ENCODE measurements around the gene MEGF10.
"Not testable (repeated sequence)": the region's sequence is repeated elsewhere in the genome, so short reads cannot be mapped to it uniquely, and the experiment has no call there.

MEGF10 gene

DNA sequence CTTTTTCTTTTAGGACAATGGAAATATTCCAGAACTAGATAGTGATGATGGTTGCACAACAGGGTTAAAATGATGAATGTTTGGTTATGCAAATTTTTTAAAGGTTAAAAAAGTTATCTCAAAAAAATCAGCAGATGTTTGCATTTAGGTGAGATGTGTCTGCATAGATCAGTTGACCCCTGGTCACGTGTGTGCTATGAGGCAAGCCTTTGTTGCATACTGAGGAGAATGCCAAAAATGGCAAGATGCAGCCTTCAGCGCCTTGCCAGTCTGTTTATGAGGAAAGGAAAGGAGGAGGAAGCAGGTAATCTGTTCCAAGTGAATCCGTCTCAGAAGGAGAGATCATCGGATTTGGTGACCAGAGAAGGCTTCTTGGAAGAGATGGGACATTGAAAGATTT lies 11.9 kb downstream of the MEGF10 start:
- TF ChIP-seq, protein P1, sequence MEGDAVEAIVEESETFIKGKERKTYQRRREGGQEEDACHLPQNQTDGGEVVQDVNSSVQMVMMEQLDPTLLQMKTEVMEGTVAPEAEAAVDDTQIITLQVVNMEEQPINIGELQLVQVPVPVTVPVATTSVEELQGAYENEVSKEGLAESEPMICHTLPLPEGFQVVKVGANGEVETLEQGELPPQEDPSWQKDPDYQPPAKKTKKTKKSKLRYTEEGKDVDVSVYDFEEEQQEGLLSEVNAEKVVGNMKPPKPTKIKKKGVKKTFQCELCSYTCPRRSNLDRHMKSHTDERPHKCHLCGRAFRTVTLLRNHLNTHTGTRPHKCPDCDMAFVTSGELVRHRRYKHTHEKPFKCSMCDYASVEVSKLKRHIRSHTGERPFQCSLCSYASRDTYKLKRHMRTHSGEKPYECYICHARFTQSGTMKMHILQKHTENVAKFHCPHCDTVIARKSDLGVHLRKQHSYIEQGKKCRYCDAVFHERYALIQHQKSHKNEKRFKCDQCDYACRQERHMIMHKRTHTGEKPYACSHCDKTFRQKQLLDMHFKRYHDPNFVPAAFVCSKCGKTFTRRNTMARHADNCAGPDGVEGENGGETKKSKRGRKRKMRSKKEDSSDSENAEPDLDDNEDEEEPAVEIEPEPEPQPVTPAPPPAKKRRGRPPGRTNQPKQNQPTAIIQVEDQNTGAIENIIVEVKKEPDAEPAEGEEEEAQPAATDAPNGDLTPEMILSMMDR (conservative IDR thresholded peaks at IDR 0.05) = no peak

DNA sequence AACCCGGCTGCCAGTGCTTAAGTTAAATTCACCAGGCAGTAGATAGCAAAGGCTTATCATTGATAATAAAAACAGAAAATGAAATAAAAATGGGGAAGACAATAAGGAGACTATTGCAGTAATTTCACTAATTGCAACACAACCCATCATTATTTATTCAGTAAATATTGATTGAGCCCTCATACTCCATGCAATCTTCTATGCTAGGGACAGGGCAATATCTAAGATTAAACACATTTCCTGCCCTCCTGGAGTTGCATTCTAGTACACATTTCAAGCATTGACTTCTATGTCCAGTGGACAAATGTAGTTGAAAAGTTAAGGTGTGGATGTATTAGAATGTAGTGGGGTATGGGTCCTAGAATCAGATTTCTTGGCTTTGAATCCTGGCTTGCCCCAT lies 12.8 kb downstream of the MEGF10 start:
- TF ChIP-seq, protein P1 (conservative IDR thresholded peaks at IDR 0.05) = no peak
- H3K27ac ChIP-seq = no peak overlapping the region

More for the DNA sequence above, 11.9 kb downstream of the MEGF10 start:
- H3K27ac ChIP-seq = no peak overlapping the region

DNA sequence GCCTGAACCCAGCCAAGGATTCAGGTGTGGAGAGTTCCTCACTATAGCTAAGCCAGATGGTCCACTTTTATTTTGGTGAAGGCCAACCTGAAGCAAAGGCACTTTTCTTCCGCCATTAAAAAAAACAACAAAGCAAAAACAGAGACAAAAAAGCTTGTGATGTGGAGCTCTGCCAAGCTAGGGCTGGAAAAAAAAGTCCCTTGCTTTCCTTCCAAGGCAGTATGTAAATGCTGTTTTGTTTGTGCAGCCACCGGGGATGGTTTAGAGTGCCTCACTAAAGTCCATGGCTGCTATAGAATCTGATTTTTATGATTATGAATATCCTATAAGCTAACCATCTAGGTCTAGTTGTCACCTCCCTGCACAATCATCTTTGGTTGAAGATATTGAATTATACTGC lies 14.9 kb downstream of the MEGF10 start:
- TF ChIP-seq, protein P1 (conservative IDR thresholded peaks at IDR 0.05) = no peak
- H3K27ac ChIP-seq = no peak overlapping the region

DNA sequence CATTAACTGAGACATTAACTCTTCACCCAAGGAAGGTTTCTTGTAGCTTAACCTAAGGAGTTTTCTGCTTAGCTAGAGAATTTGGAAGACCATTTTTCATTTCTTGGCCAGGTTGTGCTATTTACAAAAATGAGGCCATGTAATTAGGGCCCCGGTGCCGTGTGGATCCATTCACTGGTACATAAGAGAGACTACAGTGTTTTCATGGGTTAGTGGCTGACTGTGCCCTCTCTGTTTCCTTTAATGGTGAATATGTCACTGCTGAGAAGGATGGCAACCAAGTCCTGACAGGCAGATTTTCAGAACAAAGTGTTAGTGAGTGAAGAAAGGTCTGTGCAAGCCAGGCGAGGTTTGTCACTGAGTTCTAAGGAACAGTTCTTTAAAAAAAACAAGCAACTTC lies 15.4 kb downstream of the MEGF10 start:
- TF ChIP-seq, protein P1 (conservative IDR thresholded peaks at IDR 0.05) = no peak

DNA sequence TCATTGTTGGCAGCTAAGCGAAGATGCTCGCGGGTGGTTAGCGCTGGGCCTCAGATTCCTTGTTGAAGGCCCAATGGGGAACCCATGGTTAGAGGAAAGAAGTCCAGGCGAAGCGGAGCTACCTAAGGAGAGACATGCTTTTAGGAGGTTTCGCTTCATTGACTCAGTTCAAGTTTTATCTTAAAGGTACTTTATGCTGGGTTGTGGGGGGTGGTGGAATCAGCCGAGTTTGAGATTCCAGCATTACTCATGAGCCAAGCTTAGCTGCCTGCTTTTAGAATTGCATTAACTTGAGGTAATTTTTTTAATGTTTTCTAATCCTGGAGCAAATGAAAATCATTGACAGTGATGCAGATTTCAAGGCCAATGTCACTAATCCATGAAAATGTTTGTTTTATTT lies 16.1 kb downstream of the MEGF10 start:
- H3K27ac ChIP-seq = no peak overlapping the region
- TF ChIP-seq, protein P1 (conservative IDR thresholded peaks at IDR 0.05) = no peak

More for the DNA sequence above, 15.4 kb downstream of the MEGF10 start:
- no peak overlapping the region for H3K27ac ChIP-seq

DNA sequence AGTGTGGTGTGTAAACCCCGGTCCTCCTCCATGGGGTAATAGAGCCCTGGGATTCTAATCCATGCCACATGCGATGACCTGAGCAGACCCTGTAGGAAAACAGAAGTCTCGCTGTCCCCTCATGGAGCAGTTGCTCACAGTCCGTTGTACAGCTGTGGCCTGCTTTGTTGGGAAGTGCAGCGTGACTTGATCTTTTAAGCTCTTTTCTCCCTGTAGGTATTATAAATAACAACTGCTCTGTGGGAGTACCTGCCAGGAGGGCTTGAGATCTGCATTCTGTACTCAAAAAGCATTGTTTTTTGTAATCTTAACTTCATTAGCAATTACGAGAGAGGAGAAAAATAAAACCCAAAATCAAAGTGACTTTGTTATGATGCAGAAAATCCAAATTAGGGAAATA lies 17.3 kb downstream of the MEGF10 start:
- H3K27ac ChIP-seq = no peak overlapping the region
- TF ChIP-seq, protein P1 (conservative IDR thresholded peaks at IDR 0.05) = no peak

DNA sequence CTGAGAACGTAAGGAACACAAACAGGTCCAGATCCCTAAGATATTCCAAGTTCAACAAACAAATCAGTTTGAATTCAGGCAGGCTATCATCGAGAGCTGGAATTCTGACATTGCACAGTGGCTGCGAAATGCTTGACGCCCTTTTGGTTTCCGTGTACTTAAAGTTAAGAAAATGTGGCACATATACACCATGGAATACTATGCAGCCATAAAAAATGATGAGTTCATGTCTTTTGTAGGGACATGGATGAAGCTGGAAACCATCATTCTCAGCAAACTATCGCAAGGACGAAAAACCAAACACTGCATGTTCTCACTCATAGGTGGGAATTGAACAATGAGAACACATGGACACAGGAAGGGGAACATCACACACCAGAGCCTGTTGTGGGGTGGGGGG lies 17.7 kb downstream of the MEGF10 start:
- not testable (repeated sequence) for H3K27ac ChIP-seq

DNA sequence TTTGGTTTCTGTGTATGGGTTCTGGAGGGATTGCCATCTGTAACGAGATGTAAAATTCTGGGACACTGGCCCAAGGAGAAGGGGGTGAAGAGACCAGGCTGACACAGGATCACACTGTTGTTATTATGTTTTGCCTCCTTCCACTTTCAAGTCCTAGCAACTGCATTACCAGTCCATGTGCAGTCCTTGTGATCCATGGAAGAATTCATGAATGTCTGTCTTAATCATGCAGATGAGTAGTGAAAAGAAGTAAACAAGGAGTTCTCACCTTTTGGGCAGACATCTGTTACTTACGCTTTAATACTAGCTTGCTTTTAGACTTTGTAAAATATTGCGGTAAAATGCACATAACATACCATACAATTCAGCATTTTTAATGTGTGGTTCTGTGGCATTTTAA lies 18.3 kb downstream of the MEGF10 start:
- no peak overlapping the region for H3K27ac ChIP-seq
- TF ChIP-seq, protein P1 (conservative IDR thresholded peaks at IDR 0.05) = no peak
